Vagina (tissue), 2 donors: ENCODE measurements around the gene MROH7.

ENCODE experiments used
- CTCF ChIP-seq, 3 experiments: fragments of 450-650 bp in 2 of 3; fragments of 200-600 bp in 1 of 3; sonication (generic) in 1 of 3; IDR thresholded peaks; one replicate each; pipeline ENCODE4 v1.5.1; 2017 to 2019; ENCODE audit warnings: antibody characterized with exemption in 3 of 3, mild to moderate bottlenecking in 2 of 3, moderate library complexity in 2 of 3
- POLR2A ChIP-seq, 2 donors: fragments of 450-650 bp; IDR thresholded peaks; one replicate each; pipeline ENCODE4 v1.6.1; 2017; ENCODE audit warnings: antibody characterized with exemption in 2 of 2, mild to moderate bottlenecking in 2 of 2, moderate library complexity in 2 of 2

DNA sequence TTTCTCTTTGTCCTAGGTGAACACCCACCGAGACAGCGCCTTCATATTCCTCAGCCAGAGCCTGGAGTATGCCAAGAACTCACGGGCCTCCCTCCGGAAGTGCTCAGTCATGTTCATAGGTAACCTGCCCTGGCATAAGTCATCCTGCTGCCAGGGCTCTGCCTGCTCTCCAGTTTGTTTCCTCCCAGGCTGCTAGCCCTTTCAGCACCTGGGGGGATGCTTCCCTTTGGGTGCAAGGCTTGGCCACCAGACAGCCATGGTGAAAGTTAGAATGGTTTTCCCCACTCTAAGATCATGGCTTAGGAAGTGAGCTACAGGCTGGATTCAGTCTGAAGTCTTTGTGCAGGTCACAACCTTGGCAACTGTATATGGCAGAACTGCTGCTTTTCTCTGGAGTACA is 64.8 kb downstream of the MROH7 start:
- no peak for TF ChIP-seq POLR2A (IDR thresholded peaks at IDR 0.05)
- TF ChIP-seq CTCF (IDR thresholded peaks at IDR 0.05), result no peak
